IPS-20b (cell line): ENCODE results near the gene CENPP.
A peak's percentile ranks its signal among the peaks of the same experiment; 100 is the strongest.

Source experiments
- H3K27ac ChIP-seq: one replicate; pipeline ENCODE4 v1.5.1; 2013; ENCODE audit warnings: low read length
- H3K27me3 ChIP-seq: 2 replicates; pipeline ENCODE4 v1.6.1; 2013; ENCODE audit warnings: mild to moderate bottlenecking, low read length, inconsistent platforms; ENCODE audit not compliant: insufficient read depth
- H3K36me3 ChIP-seq: 2 replicates; pipeline ENCODE4 v1.6.1; 2013; ENCODE audit warnings: low read depth, mild to moderate bottlenecking, inconsistent platforms, low read length, moderate library complexity; ENCODE audit not compliant: insufficient read depth
- H3K4me1 ChIP-seq: 2 replicates; pipeline ENCODE4 v1.6.1; 2013; ENCODE audit warnings: mild to moderate bottlenecking, control low read depth, inconsistent platforms, low read length, moderate library complexity; ENCODE audit not compliant: insufficient read depth
- H3K4me3 ChIP-seq: 2 replicates; pipeline ENCODE4 v1.5.1; 2013; ENCODE audit warnings: mild to moderate bottlenecking, low read length, inconsistent platforms
- H3K9ac ChIP-seq: 2 replicates; pipeline ENCODE4 v1.6.1; 2013; ENCODE audit warnings: low read depth, mild to moderate bottlenecking, inconsistent platforms, low read length, moderate library complexity
- H3K9me3 ChIP-seq: 2 replicates; pipeline ENCODE4 v1.6.1; 2013; ENCODE audit warnings: mild to moderate bottlenecking, low read depth, low read length, inconsistent platforms; ENCODE audit not compliant: insufficient read depth

Gene CENPP

DNA sequence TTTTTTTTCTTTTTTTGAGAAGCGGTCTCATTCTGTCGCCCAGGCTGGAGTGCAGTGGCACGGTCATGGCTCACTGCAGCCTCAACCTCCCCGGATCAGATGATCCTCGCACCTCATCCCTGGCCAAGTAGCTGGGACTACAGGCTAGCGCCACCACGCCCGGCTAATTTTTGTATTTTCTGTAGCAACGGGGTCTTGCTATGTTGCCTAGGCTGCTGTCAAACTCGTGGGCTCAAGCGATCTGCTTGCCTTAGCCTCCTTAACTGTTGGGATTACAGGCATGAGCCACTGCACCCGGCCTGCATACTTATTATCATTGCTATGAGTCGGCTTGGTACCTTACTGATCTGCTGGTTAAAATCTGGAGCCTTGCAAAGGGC, 31.5 kb upstream of the CENPP start:
- Histone ChIP-seq H3K9ac (peak overlapping the region; percentile 98), H3K9me3 (no peaks in the 10 kb centered on the region), H3K36me3 (peaks cover 60% of the 10 kb centered on the region), H3K27me3 (no peaks in the 10 kb centered on the region), H3K4me1 (no peaks in the 10 kb centered on the region), H3K27ac (no peak overlapping the region), H3K4me3 (peak overlapping the region; percentile 89)

DNA sequence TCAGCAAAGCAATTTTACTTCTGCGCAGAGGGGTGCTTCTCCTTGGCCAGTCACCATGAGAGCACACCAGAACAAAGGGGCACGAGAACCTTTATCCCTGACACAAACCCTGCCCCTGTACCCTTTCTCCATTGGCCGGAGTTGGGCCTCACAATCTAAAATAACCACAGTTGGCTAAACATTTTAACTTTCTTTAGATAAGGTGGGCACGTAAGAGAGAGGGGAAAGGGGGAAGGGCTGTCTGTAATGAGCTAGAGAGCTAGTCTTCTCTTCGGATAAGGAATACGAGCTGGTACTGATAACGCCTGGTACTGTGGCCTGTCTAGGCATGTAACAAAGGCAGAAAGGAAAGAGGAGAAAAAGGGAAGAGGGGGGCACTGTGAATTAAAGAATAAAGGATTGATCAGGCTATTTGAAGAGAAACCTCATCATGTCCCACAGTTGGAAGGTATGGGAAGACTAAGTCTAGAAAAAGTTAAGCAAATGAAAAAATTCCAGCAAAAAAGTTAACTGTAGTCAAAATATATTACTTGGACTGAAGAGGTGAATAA, 30.4 kb upstream of the CENPP start:
- Histone ChIP-seq H3K27ac (no peak overlapping the region), H3K9ac (no peak overlapping the region), H3K4me1 (no peaks in the 10 kb centered on the region), H3K4me3 (no peak overlapping the region), H3K36me3 (peaks cover 59% of the 10 kb centered on the region), H3K27me3 (no peaks in the 10 kb centered on the region), H3K9me3 (no peaks in the 10 kb centered on the region)

DNA sequence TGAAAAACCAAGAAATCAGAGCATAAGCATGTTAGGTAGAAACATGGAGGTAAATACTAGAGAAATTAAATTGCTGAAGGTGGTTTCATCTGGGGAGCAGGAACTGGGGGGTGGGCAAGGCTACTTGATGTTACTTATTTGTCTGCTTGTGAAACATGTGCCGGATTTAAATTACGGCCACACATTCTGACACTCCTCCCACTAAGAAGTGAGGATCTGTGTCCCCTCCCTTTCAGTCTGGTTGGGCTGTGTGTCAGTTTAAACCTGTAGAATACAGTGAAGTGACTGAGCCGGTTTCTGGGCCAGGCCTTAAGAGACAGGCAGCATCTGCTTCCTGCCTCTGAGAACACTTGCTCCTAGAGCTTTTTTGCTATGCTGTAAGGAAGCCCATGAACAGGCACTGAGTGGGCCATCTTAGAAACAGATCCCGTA, 29.9 kb upstream of the CENPP start:
- no peak overlapping the region for H3K4me3 ChIP-seq
- H3K4me1 ChIP-seq = no peaks in the 10 kb centered on the region
- H3K9ac ChIP-seq = no peak overlapping the region
- no peaks in the 10 kb centered on the region for H3K27me3 ChIP-seq
- no peaks in the 10 kb centered on the region for H3K9me3 ChIP-seq
- peaks cover 59% of the 10 kb centered on the region for H3K36me3 ChIP-seq
- H3K27ac ChIP-seq = no peak overlapping the region

DNA sequence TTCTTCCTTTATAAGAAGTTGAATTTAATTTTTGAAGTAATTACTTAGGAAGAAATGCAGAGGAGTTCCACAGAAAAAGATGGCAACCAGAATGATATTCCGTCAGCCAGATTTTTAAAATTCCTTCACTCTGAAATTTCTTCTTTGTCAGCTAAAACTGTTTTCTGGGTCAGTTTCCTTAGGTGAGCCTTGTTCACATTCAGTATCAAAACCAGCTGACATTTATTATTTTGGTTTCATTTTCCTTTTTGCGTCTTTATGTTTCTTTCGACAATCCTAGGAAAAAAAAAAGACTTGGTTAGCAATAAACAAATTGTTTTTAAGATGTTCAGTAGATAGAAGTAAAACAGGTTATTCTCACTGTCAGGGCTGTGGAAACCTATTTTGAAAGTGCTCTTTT, 28.1 kb upstream of the CENPP start:
- Histone ChIP-seq H3K4me1 (no peaks in the 10 kb centered on the region), H3K9ac (no peak overlapping the region), H3K36me3 (peaks cover 64% of the 10 kb centered on the region), H3K4me3 (no peak overlapping the region), H3K27me3 (no peaks in the 10 kb centered on the region), H3K27ac (no peak overlapping the region), H3K9me3 (no peaks in the 10 kb centered on the region)

DNA sequence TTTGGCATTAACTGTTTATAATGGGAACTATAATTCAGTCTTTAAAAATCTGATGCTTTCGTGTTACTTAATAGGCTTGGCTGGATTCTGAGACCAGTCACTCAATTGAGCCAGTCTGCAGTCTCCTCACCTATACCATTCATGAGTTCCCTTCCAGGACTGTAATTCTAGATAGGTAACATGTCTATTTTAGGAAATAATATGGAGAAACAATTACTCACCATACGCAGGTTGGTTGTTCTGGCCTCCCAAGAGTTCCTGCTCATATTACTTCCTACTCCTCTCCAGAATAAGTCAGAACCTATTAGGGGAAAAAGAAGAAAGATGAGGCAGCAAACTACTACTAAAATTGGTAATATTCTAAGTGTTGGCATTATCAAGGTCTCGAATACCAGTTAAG, 27.7 kb upstream of the CENPP start:
- H3K27ac ChIP-seq = no peak overlapping the region

DNA sequence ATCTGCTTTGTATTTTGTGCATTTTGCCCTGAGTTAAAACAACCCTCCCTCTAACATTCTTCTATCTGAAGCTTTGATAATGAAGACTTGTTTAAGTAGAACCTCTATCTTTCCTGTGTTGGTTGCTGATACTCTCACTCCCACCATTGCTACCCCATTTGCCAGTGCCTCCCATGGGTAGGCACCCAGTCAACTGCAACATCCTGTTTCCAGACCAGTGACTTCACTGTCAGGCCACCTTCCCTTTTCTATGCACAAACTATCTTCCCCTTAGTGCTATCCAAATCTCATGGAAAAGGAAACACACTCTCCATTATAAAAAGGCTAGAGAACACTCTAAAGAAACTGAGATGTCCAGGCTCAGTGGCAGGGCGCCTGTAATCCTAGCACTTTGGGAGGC, 26.6 kb upstream of the CENPP start:
- Histone ChIP-seq H3K36me3 (peaks cover 79% of the 10 kb centered on the region), H3K27ac (no peak overlapping the region), H3K4me3 (no peak overlapping the region), H3K4me1 (no peaks in the 10 kb centered on the region), H3K9ac (no peak overlapping the region), H3K27me3 (no peaks in the 10 kb centered on the region), H3K9me3 (no peaks in the 10 kb centered on the region)

More for the DNA sequence above, 27.7 kb upstream of the CENPP start:
- Histone ChIP-seq H3K9ac (no peak overlapping the region), H3K4me1 (no peaks in the 10 kb centered on the region), H3K36me3 (peaks cover 68% of the 10 kb centered on the region), H3K27me3 (no peaks in the 10 kb centered on the region), H3K4me3 (no peak overlapping the region), H3K9me3 (no peaks in the 10 kb centered on the region)

DNA sequence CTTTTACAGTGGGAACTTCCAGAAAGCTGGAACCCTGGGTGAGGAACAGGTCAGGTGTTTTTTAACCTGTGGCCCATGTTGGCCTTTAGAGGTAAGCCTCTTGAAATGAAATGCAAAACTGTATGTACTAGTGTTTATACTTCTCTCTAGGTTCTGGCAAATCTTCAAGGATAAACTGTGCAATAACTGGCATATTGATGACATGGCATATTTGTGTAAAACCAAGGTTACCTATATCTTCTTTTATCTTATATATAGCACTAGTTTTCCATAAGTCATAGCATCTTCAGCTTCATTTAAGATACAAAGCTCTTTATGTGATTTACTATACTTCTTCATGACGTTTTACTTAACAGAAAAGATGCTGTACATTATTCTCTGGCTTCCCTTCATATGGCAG, 24.8 kb upstream of the CENPP start:
- Histone ChIP-seq H3K27me3 (no peaks in the 10 kb centered on the region), H3K4me1 (no peaks in the 10 kb centered on the region), H3K9me3 (no peaks in the 10 kb centered on the region), H3K36me3 (peaks cover 97% of the 10 kb centered on the region), H3K4me3 (no peak overlapping the region), H3K27ac (no peak overlapping the region), H3K9ac (no peak overlapping the region)

DNA sequence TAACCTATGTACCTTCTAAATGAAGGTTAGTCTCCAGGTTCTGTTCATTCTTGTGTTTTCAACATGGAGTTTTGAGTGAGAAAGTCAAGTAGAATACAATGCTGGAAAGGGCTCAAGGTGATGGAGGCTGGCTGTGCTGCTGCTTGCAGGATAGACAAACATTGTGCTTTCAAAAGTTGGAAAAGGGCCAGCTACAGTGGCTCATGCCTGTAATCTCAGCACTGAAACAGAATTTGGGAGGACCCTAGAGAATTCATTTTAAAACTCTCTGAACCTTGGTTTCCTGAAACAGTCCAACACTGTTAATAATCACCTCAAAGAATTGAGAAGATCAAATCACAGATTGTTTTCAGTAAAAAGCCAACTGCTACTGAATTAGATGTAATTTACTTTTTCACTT, 16.9 kb upstream of the CENPP start:
- no peak overlapping the region for H3K27ac ChIP-seq
- no peak overlapping the region for H3K9ac ChIP-seq
- H3K4me1 ChIP-seq = no peaks in the 10 kb centered on the region
- H3K36me3 ChIP-seq = peaks cover 94% of the 10 kb centered on the region
- no peak overlapping the region for H3K4me3 ChIP-seq
- H3K9me3 ChIP-seq = no peaks in the 10 kb centered on the region
- no peaks in the 10 kb centered on the region for H3K27me3 ChIP-seq

DNA sequence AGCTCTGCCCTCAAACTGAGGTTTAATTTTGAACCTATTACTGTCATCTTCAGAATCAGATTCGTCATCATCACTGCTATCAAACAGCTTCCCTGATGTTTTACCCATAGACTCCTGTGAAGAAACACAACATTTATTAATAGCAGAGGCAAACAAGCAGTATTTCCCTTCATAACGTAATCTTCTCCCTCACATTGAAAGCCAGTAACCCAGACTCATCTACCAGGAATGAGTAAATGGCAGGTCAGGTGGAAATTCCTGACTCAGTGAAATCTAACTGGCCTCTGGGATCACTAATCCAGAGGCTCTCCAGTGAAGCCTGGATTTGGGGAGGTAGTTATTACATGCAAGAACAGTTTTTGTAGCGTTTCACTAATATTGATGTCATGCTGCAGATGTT, 15.2 kb upstream of the CENPP start:
- no peak overlapping the region for H3K9ac ChIP-seq
- no peaks in the 10 kb centered on the region for H3K9me3 ChIP-seq
- peaks cover 94% of the 10 kb centered on the region for H3K36me3 ChIP-seq
- no peaks in the 10 kb centered on the region for H3K27me3 ChIP-seq
- no peak overlapping the region for H3K27ac ChIP-seq
- H3K4me3 ChIP-seq = no peak overlapping the region
- H3K4me1 ChIP-seq = no peaks in the 10 kb centered on the region

DNA sequence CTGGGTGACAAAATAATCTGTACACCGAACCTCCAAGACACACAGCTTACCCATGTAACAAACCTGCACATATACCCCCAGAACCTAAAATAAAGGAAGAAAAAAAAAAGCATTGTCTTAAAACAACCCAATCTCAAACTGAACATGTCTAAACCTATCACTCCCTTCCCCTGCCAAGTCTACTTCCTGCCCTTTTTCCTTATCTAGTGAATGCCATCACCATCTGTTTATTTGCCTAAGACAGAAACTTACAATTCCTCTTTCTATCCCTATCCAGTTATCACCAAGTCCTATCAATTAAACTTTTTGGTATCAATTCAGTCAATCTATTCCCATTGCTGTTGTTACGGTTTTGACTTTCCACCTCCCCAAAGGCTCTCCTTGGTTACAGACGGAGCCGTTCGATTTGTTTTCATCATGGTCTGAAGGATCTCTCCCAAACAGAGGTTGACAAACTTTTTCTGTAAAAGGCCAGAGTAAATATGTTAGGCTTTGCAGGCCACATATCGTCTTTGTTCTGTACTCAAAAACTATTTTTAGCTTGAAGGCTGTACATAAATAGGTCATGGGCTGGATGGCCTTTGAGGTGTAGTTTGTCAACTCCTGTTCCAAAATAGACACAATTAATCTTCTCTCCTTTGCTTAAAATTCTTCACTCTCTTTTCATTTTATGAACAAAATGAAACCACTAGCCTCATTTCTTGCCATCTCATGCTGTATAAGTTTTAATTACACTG, 12.7 kb upstream of the CENPP start:
- no peak overlapping the region for H3K4me3 ChIP-seq
- H3K9ac ChIP-seq = no peak overlapping the region
- no peaks in the 10 kb centered on the region for H3K9me3 ChIP-seq
- H3K27ac ChIP-seq = no peak overlapping the region
- no peaks in the 10 kb centered on the region for H3K4me1 ChIP-seq
- H3K27me3 ChIP-seq = no peaks in the 10 kb centered on the region
- peaks cover 91% of the 10 kb centered on the region for H3K36me3 ChIP-seq

DNA sequence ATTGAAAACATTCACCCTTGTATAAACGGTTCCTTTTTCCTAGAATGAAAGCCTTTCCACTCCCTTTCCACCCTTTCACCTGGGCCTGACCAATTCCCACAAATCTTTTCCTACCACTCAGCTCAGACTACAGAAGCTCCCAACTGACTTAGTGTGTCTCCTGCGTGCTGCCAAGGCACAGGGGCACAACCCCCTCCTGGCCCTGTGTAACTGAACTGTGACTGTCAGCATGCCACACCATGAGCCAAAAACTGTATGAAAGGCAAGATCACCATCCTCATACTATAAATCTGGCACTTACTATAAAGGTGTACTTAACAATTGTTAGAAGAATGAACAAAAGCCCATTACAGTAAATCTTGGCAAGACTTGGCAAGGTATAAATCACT, 12.1 kb upstream of the CENPP start:
- Histone ChIP-seq H3K27me3 (no peaks in the 10 kb centered on the region), H3K27ac (no peak overlapping the region), H3K4me1 (no peaks in the 10 kb centered on the region), H3K36me3 (peaks cover 91% of the 10 kb centered on the region), H3K9me3 (no peaks in the 10 kb centered on the region), H3K4me3 (no peak overlapping the region), H3K9ac (no peak overlapping the region)

DNA sequence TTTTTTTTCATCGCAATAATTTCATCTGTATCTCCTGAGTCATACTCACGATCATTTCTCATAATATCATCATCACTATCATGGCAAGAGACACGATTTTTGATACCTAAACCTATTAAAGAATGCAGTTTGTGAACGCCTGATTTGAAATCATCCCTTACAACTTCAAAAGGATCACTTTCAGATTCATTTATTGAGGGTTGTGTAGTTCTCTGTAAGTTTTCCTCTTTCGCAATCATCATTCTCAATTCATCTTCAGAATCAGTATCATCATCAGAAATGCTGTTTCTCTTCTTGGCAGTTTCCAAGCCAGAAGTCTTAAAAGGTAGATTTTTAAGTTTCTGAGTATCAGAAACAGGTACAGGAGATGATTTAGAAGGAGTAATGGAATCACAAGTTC, 10.3 kb upstream of the CENPP start:
- Histone ChIP-seq H3K36me3 (peaks cover 91% of the 10 kb centered on the region), H3K27me3 (no peaks in the 10 kb centered on the region), H3K4me3 (no peak overlapping the region), H3K9ac (no peak overlapping the region), H3K27ac (no peak overlapping the region), H3K9me3 (no peaks in the 10 kb centered on the region), H3K4me1 (no peaks in the 10 kb centered on the region)
